ENCODE data around the gene PTPRJ.
"Not testable (repeated sequence)": the region's sequence is repeated elsewhere in the genome, so short reads cannot be mapped to it uniquely, and the experiment has no call there.

Gene PTPRJ

DNA sequence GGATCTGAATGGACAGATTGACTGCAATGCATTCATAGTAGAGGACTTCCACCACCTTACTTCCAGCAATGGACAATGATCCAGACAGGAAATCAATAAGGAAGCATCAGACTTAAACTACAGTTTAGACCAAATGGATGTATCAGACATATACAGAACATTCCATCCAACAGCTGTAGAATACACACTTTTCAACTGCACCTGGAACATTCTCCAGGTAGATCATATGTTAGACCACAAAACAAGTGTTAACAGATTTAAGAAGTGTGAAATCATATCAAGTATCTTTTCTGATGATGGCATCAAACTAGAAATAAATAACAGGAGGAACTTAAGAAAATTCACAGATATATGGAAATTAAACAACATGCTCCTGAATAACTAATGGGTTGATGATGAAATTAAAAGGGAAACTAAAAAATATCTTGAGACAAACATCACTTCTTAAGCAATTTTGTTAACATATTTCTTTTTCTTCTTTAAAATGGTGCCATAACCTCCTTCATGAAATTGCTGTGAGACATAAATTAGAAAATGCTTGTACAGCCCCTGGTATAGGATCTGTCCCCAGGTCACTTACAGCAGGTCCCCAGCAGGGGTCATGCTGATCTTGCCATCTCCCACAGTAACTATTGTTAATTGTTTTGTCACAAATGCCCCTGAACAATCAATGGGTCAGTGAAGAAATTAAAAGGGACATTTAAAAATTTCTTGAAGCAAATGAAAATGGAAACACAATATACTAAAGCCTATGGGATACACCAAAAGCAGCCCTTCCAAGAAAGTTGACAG is 136.3 kb downstream of the PTPRJ start:
- DNase-seq (ENCODE audit: low read depth), result no peak

DNA sequence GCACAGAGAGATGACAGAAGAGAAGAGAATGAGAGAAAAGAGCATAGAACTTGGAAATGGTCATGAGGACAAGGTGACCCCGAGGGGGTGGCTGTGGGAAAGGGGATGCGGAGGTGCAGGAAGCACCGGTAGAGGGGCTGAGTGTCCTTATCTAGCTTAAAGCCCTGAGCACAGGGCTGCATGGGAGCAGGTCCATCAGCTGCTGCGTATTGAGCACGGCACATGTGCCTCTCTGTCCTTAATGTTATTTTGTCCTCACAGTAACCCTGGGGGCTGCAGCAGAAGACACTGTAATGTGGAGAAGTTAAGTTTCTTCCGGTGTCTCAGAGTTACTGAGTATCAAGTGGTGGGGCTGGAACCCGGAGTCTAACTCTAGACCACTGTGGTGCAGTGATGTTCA is 141.9 kb downstream of the PTPRJ start:
- DNase-seq (ENCODE audit: low read depth), result no peak

DNA sequence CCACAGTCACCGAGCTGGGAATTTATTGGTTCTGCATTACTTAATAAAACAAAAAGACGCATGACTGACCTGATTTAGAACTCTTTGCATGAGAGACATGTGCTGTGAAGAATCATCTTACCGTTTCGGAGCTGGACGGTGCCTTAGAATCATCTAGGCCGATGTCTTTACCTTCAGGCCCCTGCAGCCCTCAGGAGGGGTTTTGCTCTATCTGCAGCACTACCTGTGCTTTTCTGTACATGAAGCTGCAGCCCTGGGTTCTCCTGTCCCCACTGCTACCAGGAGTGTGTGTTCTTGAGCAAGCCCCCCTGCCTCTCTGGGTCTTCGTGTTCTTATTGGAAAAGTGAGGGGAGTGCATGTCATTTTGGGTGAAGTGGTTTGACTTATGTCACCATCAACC is 142.3 kb downstream of the PTPRJ start:
- DNase-seq (ENCODE audit: low read depth), result no peak

DNA sequence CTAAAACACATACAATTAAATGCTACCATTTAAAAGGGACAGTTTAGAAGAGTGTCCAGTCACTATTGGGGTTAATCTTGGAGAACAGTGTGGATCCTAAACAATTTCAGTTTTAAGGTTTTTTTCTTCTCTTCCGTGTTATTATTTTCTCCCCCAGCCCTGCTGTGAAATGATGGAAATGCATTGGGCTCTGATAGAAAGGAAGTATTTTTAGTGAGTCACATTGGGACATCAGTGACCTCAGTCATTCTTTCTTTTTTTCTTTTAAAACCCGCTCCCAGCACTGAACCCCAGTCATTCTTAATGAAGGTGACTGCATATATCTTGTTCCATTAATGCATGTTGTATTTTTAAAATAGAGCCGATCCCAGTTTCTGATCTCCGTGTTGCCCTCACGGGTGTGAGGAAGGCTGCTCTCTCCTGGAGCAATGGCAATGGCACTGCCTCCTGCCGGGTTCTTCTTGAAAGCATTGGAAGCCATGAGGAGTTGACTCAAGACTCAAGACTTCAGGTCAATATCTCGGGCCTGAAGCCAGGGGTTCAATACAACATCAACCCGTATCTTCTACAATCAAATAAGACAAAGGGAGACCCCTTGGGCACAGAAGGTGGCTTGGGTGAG is 143.0 kb downstream of the PTPRJ start:
- no peak for DNase-seq (ENCODE audit: low read depth)

DNA sequence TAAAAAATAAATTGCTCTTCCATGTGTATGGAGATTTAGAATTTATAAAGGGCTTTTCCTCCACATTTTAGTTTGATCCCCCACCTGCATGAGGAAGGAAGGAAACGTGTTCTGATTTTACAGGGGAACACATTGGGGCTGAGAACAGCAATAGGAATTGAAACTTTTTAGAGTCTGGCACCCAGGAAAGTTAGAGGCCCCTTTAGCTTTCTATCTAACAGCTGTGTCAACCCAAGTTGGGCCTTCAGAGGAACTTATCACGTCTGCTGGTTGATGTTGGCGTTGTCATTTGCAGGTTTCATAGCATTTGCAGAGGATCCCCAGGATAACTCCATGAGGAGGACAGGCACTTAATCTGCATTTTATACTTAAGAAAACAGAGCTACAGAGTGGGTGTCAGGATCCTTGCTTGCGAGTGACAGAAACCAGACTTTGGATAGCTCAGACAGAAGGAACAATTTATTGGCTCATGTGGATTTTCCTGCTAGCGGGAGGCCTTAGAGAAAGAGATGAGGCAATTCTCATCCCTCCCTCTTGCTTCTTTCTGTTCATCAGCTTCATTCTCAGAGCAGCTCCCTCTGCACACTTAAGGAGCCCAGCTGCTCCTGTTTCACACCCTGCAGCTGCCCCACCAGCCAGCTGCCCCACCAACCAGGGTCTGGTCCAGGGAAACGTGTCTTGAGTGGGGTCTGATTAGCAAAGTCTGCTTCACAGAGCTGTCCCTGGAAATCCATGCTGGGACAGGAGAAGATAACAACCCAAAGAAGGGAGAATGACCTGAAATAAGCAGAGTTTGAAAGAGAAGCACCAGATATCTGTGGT is 143.8 kb downstream of the PTPRJ start:
- no peak for DNase-seq (ENCODE audit: low read depth)

DNA sequence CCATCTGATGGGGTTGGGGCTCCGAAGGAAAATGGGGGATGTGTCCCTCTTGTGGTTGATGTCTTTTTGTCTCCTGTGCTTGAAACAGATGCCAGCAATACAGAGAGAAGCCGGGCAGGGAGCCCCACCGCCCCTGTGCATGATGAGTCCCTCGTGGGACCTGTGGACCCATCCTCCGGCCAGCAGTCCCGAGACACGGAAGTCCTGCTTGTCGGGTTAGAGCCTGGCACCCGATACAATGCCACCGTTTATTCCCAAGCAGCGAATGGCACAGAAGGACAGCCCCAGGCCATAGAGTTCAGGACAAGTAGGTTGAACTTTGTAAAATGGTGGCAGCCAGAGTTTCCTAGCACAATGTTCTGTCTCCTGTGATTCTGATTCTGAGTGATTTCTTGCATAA is 144.5 kb downstream of the PTPRJ start:
- DNase-seq (ENCODE audit: low read depth), result no peak

DNA sequence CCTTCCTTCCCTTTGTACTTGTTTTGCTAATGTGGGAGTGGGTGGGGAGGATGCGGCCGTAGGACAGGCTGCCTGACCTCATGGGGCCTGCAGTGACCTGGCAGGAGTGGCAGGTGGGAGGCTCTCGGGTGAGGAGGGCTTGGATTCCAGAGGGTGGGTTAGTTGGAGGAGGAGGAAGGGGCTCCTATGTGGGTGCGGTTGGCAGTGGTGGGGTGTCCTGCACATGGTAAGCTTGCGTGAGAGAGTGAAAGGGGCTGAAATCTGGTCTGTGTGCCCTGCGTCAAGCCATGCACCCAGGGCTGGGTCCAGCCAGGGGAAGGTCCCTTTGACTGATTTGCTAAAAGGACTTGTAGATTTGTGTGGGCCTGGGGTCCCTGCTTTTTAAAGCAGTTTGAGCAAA is 145.5 kb downstream of the PTPRJ start:
- DNase-seq (ENCODE audit: low read depth), result no peak

DNA sequence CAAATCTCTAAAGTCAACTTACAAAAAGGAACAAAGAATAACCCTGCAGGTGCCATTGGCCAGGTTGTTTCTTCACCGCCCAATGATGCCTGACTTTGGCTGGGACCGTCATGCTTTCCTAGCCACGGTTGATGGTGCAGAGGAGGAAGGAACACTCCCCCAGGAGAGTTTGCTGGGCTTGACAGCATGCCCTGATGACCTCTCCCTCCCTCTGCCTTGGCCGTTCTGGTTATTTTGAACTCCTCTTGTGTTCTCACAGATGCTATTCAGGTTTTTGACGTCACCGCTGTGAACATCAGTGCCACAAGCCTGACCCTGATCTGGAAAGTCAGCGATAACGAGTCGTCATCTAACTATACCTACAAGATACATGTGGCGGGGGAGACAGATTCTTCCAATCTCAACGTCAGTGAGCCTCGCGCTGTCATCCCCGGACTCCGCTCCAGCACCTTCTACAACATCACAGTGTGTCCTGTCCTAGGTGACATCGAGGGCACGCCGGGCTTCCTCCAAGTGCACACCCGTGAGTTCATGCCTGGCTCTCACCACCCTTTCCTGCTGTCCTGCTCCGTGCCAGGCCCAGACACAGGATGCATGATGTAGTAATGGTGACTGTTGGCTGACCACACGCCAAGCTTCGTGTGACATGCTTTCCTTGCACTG is 147.3 kb downstream of the PTPRJ start:
- no peak for DNase-seq (ENCODE audit: low read depth)

DNA sequence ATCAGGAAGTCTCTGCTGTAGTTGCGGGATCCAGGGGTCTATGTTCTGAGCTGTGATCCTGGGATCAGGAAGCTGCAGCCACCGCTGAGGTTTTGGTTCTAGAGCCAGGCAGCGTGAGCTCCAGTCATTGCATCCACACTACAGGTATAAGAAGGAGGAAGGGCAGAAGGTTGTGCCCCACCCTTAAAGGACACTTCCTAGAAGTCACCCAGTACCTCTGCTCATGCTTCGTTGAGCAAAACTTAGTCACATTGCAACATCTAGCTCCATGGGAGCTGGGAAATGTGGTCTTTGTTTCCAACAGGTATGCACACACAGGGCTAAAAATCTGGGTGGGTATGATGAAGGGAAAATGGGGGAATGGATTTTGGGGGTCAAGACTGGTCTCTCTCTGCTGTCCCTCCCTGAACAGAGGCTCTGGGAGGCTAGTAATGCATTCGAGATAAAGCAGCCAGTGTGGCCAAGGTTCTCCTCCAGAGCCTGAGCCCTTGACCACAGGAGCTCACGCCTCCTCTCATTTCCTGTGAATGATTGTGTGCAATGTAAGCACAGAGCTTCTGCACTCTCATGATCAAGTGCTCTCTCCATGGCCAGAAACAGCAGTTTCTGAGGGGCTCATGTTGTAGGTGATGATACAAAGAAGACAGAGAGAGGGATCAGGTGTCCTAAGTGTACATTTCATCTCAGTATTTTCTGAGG is 149.5 kb downstream of the PTPRJ start:
- no peak for DNase-seq (ENCODE audit: low read depth)

DNA sequence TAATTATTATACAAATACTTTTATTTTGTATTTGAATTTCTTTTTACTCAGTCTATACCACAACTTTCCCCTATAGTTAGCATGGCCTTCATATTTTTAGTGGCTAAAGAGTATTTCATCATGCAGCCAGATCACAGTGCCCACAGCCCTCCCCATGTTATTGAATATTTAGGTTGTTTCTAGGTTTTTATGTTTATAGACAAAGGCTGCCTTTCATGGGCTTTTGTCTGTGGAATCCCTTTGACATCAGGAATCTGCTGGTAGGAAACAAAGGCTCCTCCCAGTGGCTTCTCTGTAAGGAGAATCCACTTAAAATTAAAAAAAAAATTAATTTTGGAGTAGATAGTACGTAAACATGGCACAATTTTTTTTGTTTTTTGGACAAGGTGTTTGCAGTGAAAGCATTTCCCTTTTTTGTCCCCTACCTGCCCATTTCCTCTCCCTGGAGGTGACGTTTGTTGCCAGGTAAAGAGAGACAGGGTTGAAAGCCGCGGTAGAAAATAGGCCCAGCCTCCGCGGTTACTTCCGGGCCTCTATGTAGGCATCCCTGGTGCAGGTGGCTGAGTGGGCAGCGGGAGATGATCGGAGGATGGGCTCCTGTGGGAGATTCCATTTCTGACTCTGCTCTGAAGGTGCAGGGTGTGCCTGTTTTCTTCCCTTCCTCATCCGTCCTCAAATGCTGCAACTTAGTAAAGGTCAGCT is 154.0 kb downstream of the PTPRJ start:
- no peak for DNase-seq (ENCODE audit: low read depth)

DNA sequence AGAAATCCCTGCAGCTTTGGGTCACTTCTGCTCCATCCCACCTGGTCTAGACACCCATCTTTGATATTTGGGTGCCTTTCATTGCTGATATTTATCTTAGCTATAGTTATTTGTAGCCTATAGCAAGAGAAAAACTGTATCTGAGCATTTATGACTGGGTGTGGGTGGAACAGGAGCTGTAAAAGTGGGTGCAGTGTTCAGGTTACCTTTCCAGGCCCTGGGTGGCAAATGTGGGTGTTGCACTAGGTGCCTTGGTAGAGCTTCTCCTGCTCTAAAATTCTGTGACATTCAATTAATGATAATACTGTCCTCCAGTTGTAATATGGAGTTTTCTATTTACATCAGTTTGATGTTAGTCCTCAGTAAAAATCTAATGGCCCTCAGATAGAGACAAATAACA is 157.9 kb downstream of the PTPRJ start:
- no peak for DNase-seq (ENCODE audit: low read depth)

DNA sequence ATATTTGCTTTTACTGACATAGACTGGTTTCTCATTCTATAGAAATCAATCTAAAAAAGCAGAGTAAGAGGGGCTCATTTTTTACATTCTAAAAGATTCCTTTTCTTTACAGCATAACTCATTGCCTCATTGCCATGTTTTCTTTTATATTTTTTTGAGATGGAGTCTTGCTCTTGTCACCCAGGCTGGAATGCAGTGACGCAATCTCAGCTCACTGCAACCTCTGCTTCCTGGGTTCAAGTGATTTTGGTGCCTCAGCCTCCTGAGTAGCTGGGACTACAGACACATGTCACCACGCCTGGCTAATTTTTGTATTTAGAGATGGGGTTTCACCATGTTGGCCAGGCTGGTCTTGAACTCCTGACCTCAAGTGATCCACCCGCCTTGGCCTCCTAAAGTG is 159.5 kb downstream of the PTPRJ start:
- DNase-seq (ENCODE audit: low read depth), result not testable (repeated sequence)

DNA sequence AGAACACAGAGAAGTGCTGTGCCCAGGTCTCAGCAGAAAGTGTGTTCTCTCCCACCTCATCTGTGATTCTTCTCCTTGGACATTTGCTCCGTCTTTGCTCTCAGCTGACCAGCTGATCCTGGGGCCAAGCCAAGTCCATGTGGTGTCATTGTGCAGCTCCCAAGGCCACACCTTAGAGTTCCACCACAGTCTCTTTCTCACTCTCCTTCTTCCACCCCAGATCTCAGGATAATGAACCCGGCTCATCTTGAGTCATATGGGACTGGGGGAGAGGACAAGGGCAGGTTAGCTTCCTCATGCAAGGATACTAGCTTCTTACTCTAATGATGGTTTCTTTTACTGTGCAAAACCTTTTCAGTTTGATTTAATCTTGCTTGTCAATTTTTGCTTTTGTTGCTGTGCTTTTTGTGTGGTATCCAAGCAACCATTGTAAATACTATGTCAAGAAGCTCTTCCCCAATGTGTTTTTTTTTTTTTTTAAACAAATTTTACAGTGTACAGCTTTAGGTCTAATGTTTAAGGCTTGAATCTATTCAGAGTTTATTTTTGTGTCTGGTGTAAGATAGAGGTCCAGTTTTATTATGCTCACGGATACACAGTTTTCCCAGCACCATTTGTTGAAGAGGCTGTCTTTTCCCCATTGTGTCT is 161.2 kb downstream of the PTPRJ start:
- DNase-seq (ENCODE audit: low read depth), result peak; percentile 44

DNA sequence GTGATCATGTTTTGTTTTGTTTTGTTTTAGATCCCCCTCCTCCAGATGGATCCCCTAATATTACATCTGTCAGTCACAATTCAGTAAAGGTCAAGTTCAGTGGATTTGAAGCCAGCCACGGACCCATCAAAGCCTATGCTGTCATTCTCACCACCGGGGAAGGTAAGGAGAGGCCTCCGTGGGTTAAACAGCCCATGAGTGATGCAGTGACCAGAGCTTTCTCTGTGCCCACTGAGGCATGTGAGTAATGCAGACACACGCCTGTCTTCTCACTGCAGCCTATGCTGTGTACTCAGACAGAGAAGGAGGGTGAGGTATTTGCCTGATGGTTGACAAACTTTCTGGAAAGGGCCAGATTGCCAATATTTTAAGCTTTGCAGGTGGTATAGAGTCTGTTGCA is 162.5 kb downstream of the PTPRJ start:
- DNase-seq (ENCODE audit: low read depth), result no peak

DNA sequence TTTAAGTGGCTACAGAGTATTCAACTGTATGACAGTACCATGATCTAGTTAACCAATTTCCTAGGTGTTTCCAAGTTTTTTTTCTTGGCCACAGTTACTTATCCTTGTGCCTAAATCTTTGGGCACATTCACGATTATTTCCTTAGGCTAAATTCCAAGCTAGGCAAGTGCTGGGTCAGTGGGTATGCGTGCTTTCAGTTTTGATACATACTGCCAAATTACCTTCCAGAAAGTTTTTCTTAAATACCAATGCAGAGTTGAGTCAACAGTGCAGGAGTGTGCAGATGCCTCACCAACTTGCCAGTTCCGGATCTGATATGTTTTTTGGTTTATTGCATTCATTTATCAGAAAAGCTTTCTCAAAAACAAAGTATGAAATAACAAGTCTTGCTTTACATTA is 168.4 kb downstream of the PTPRJ start:
- no peak for DNase-seq (ENCODE audit: low read depth)

DNA sequence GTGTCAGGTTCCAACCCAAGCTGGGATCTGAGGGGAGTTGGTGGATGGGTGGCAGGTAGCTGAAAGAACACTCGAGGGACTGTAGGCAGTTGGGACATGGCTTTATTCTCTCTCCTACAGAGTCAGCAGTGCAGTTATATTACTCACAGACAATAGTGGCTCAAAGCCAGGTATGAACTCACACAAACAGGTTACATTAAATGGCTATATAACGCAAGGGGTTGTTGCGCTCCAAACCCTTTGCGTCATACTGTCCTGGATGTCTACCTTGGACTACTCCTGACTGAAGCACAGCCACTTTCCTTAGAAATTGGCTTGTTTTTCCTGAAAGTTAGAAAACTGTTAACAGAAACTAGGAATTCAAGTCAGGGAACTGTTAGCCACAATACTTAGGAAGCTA is 169.9 kb downstream of the PTPRJ start:
- DNase-seq (ENCODE audit: low read depth), result no peak

DNA sequence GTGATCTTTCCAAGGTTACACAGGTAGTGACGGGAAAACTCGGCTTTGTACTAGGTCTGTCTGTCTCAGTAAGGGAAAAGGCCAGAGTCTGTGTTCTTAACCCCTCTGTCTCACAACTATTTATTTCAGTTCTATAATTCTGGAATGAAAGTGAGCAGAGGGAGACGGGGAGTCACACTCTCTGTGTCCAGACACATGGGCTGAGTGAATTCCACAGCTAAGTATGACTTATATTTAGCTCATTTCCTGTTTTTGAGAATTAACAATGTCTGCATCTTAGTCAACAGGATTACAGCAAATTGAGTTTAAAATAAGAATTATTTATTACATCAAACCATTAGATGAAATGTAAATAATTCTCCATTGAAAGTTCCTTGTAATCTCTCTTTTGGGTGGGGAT is 173.8 kb downstream of the PTPRJ start:
- no peak for DNase-seq (ENCODE audit: low read depth)

DNA sequence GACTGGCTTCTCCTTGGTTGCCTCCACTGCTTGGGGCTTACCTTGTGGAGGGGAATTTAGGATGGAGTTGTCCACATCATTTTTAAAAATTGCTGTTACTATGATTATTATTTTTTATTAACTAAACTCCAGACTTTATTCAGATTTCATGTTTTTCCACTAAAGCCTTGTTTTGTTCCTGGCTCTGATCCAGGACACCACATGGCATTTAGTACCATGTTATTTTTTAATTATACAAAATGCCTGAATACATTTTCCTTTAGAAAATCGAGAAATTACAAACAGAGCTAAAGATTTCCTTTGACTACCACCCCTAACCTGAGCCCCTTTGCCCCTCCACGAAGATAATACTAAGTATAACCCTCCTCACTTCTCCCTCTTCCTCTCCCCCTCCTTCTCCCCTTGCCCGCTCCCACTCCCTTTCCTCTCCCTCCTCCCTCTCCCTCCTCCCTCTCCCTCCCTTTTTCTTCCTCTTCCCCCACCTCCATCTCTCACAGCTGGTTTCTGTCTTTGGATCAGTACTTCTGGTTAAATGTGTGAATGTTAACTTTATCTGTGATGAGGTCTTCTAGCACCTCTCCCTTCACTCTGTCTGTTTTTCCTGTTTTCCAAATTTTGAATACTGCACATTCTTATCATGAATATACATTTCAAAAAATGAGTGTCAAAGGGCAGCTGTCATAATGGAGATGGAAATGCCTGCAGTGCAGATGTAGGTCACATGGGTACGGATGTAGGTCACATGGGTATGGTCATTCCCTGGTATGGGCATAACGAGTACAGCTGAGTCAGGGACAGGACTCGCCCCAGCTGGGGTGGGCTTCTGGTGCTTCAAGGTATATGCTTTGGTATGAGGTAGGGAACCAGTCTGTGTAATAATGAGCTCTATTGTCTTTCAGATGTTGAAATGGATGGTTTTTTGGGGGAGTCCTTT is 181.9 kb downstream of the PTPRJ start:
- DNase-seq (ENCODE audit: low read depth), result no peak

DNA sequence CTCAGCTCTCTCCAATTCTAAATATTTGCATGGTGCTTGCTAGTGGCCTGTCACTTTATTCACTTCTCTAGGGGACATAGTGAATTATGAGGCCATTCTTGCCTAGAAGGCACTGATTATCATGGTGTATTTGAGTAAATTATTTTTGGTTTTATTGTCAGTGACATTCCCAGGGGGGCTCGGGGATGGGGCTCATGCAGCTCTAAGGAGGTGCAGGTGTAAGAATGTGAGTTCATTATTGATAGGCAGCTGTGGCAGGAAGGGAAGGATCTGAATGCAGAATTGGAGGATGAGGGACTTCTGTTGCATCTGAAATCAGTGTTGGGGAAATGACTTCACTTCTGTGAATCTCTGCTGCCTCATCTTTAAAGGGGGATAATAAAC is 182.5 kb downstream of the PTPRJ start:
- no peak for DNase-seq (ENCODE audit: low read depth)

All from GM04504 (cell line).